ENCODE results near the gene ZG16.

DNA sequence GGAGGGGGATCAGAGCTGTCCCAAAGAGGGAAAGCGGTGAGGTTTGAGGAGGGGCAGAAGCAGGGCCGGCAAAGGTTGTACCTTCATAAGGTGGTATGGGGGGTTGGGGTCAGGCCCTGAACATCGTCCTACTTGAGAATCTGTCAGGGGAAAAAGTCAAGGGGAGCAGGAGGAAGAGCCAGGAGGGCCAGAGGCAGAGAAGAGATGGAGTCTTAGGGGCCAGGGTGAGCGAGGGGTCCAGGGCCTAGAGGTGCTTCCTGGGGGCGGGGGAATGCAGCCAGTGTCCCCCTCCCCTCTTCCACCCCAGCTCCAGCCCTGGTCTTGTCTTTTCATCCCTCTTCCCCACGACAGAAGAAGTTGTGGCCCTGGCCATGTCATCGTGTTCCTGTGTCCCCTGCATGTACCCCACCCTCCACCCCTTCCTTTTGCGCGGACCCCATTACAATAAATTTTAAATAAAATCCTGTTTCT, 32.7 kb downstream of the ZG16 start:
- TF ChIP-seq, protein P1, sequence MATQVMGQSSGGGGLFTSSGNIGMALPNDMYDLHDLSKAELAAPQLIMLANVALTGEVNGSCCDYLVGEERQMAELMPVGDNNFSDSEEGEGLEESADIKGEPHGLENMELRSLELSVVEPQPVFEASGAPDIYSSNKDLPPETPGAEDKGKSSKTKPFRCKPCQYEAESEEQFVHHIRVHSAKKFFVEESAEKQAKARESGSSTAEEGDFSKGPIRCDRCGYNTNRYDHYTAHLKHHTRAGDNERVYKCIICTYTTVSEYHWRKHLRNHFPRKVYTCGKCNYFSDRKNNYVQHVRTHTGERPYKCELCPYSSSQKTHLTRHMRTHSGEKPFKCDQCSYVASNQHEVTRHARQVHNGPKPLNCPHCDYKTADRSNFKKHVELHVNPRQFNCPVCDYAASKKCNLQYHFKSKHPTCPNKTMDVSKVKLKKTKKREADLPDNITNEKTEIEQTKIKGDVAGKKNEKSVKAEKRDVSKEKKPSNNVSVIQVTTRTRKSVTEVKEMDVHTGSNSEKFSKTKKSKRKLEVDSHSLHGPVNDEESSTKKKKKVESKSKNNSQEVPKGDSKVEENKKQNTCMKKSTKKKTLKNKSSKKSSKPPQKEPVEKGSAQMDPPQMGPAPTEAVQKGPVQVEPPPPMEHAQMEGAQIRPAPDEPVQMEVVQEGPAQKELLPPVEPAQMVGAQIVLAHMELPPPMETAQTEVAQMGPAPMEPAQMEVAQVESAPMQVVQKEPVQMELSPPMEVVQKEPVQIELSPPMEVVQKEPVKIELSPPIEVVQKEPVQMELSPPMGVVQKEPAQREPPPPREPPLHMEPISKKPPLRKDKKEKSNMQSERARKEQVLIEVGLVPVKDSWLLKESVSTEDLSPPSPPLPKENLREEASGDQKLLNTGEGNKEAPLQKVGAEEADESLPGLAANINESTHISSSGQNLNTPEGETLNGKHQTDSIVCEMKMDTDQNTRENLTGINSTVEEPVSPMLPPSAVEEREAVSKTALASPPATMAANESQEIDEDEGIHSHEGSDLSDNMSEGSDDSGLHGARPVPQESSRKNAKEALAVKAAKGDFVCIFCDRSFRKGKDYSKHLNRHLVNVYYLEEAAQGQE (IDR thresholded peaks at IDR 0.05; ENCODE audit: low read depth), result no peak
- TF ChIP-seq, protein P2, sequence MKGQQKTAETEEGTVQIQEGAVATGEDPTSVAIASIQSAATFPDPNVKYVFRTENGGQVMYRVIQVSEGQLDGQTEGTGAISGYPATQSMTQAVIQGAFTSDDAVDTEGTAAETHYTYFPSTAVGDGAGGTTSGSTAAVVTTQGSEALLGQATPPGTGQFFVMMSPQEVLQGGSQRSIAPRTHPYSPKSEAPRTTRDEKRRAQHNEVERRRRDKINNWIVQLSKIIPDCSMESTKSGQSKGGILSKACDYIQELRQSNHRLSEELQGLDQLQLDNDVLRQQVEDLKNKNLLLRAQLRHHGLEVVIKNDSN (IDR thresholded peaks at IDR 0.05), result no peak
- TF ChIP-seq EP300 (IDR thresholded peaks at IDR 0.05; ENCODE audit: borderline replicate concordance) (no peak), NFIC (IDR thresholded peaks at IDR 0.05) (no peak), CEBPB (IDR thresholded peaks at IDR 0.05) (no peak), RAD21 (IDR thresholded peaks at IDR 0.05; ENCODE audit: low read depth) (no peak), MAX (IDR thresholded peaks at IDR 0.05) (no peak), TCF12 (IDR thresholded peaks at IDR 0.05; ENCODE audit: low read depth) (no peak), TEAD4 (IDR thresholded peaks at IDR 0.05) (no peak), CREB1 (IDR thresholded peaks at IDR 0.05; ENCODE audit: low read depth) (no peak), FOXM1 (IDR thresholded peaks at IDR 0.05; ENCODE audit: borderline replicate concordance, low read depth) (no peak), YY1 (IDR thresholded peaks at IDR 0.05; ENCODE audit: low read depth) (no peak)
